GM23338 (cell line): ENCODE data around the gene CFAP47. TPM values are rescaled to one million over a fixed set of nuclear protein-coding genes. Genes with fewer than 3 reads are reported as not detected.

Experiments
- ATAC-seq: fragments of 200-7000 bp; cut with Tn5 transposase; 3 replicates; pipeline ENCODE4 v1.9.1; 2020
- DNase-seq: peaks from one replicate; pipeline ENCODE4 v3.0.0-alpha.2; 2015; ENCODE audit warnings: low spot score
- H2AFZ ChIP-seq: fragments of 200-600 bp; sonication (generic); 2 replicates; pipeline ENCODE4 v1.8.0; 2016; ENCODE audit warnings: antibody characterized with exemption, mild to moderate bottlenecking, moderate library complexity
- H3F3A ChIP-seq: fragments of 200-600 bp; sonication (generic); replicated peaks from 2 replicates; pipeline ENCODE4 v1.8.0; 2017; ENCODE audit warnings: antibody characterized with exemption, mixed run types, low read depth
- H3K27ac ChIP-seq: fragments of 200-600 bp; sonication (generic); 2 replicates; pipeline ENCODE4 v1.6.1; 2016; ENCODE audit warnings: low read depth
- H3K27me3 ChIP-seq: fragments of 200-600 bp; sonication (generic); 2 replicates; pipeline ENCODE4 v1.8.0; 2016; ENCODE audit warnings: mild to moderate bottlenecking, mixed run types, moderate library complexity; ENCODE audit not compliant: insufficient read depth
- H3K36me3 ChIP-seq: fragments of 200-600 bp; sonication (generic); 2 replicates; pipeline ENCODE4 v1.8.0; 2016; ENCODE audit warnings: mild to moderate bottlenecking; ENCODE audit not compliant: insufficient read depth
- H3K4me1 ChIP-seq: fragments of 200-600 bp; sonication (generic); 2 replicates; pipeline ENCODE4 v1.8.0; 2016; ENCODE audit warnings: mild to moderate bottlenecking, moderate library complexity; ENCODE audit not compliant: insufficient read depth
- H3K4me2 ChIP-seq: fragments of 200-600 bp; sonication (generic); 2 replicates; pipeline ENCODE4 v1.7.1; 2017; ENCODE audit warnings: mixed run types
- H3K4me3 ChIP-seq: fragments of 200-600 bp; sonication (generic); 2 replicates; pipeline ENCODE4 v1.6.1; 2016; ENCODE audit warnings: mixed run types
- H3K79me2 ChIP-seq: fragments of 200-600 bp; sonication (generic); replicated peaks from 2 replicates; pipeline ENCODE4 v1.8.0; 2017; ENCODE audit warnings: mild to moderate bottlenecking; ENCODE audit not compliant: insufficient read depth
- H3K9me2 ChIP-seq: fragments of 200-600 bp; sonication (generic); 2 replicates; pipeline ENCODE4 v1.8.0; 2017; ENCODE audit not compliant: insufficient read depth
- H4K20me1 ChIP-seq: fragments of 200-600 bp; sonication (generic); replicated peaks from 2 replicates; pipeline ENCODE4 v1.8.0; 2017; ENCODE audit warnings: mild to moderate bottlenecking; ENCODE audit not compliant: insufficient read depth
- H3K27ac Mint-ChIP-seq: 2 replicates; pipeline ENCODE4 v1.8.0; 2020; ENCODE audit warnings: inconsistent platforms, mild to moderate bottlenecking, moderate library complexity, mixed read lengths
- H3K27me3 Mint-ChIP-seq: 3 replicates; pipeline ENCODE4 v1.8.0; 2022; ENCODE audit warnings: low read depth, mild to moderate bottlenecking, moderate library complexity, mixed read lengths, inconsistent platforms; ENCODE audit not compliant: insufficient read depth, poor library complexity
- H3K36me3 Mint-ChIP-seq: 3 replicates; pipeline ENCODE4 v1.8.0; 2021; ENCODE audit warnings: low read depth, mild to moderate bottlenecking, inconsistent platforms, moderate library complexity, mixed read lengths
- H3K4me1 Mint-ChIP-seq: 3 replicates; pipeline ENCODE4 v1.8.0; 2020; ENCODE audit warnings: mild to moderate bottlenecking, inconsistent platforms, mixed read lengths
- H3K4me3 Mint-ChIP-seq: 3 replicates; pipeline ENCODE4 v1.8.0; 2021; ENCODE audit warnings: moderate library complexity, mild to moderate bottlenecking, inconsistent platforms, mixed read lengths
- H3K9me3 Mint-ChIP-seq: 3 replicates; pipeline ENCODE4 v1.8.0; 2020; ENCODE audit warnings: moderate library complexity, mild to moderate bottlenecking, inconsistent platforms, mixed read lengths
- CREB1 ChIP-seq: fragments of 250-450 bp; sonication (Bioruptor Pico); IDR thresholded peaks from 2 replicates; pipeline ENCODE4 v1.5.0; 2020; ENCODE audit warnings: low read depth, mild to moderate bottlenecking, moderate library complexity
- CTCF ChIP-seq, 2 experiments: fragments of 200-600 bp in 1 of 2; sonication (generic) in 1 of 2; conservative IDR thresholded peaks; 2 replicates each; pipeline versions ENCODE4 v1.5.1 to v1.6.1; 2016 to 2017; ENCODE audit warnings: antibody characterized with exemption in 2 of 2, low read depth in 2 of 2, mild to moderate bottlenecking in 2 of 2, moderate library complexity in 1 of 2
- ETS1 ChIP-seq: IDR thresholded peaks from 2 replicates; pipeline ENCODE4 v1.6.1; 2016; ENCODE audit warnings: antibody characterized with exemption
- EZH2 ChIP-seq: fragments of 200-600 bp; sonication (generic); IDR thresholded peaks from one replicate; pipeline ENCODE4 v1.8.0; 2017; ENCODE audit warnings: antibody characterized with exemption, mild to moderate bottlenecking, low read depth; ENCODE audit not compliant: unreplicated experiment
- EZH2phosphoT487 ChIP-seq: fragments of 200-600 bp; sonication (generic); IDR thresholded peaks from one replicate; pipeline ENCODE4 v1.8.1; 2018; ENCODE audit warnings: antibody characterized with exemption; ENCODE audit not compliant: unreplicated experiment
- JUNB ChIP-seq: IDR thresholded peaks from one replicate; pipeline ENCODE4 v1.6.1; 2016; ENCODE audit warnings: antibody characterized with exemption; ENCODE audit not compliant: unreplicated experiment
- NANOG ChIP-seq: IDR thresholded peaks from 2 replicates; pipeline ENCODE4 v1.6.1; 2016; ENCODE audit warnings: antibody characterized with exemption, borderline replicate concordance
- POLR2AphosphoS5 ChIP-seq: IDR thresholded peaks from 2 replicates; pipeline ENCODE4 v1.6.1; 2016; ENCODE audit warnings: antibody characterized with exemption, low read depth
- REST ChIP-seq: IDR thresholded peaks from one replicate; pipeline ENCODE4 v1.6.1; 2018; ENCODE audit warnings: antibody characterized with exemption; ENCODE audit not compliant: unreplicated experiment
- STAT1 ChIP-seq: IDR thresholded peaks from one replicate; pipeline ENCODE4 v1.6.1; 2016; ENCODE audit warnings: antibody characterized with exemption; ENCODE audit not compliant: unreplicated experiment
- ZNF114 ChIP-seq: fragments of 250-450 bp; sonication (Bioruptor Pico); IDR thresholded peaks from 2 replicates; pipeline ENCODE4 v1.5.0; 2020; ENCODE audit warnings: mild to moderate bottlenecking, moderate library complexity
- ZNF331 ChIP-seq: fragments of 250-450 bp; sonication (Bioruptor Pico); IDR thresholded peaks from 2 replicates; pipeline ENCODE4 v1.5.0; 2020; ENCODE audit warnings: low read depth, mild to moderate bottlenecking, moderate library complexity
- ZNF462 ChIP-seq: fragments of 250-450 bp; sonication (Bioruptor Pico); IDR thresholded peaks from 2 replicates; pipeline ENCODE4 v1.5.0; 2020; ENCODE audit warnings: mild to moderate bottlenecking, moderate library complexity
- polyA plus RNA-seq: library from polyadenylated mRNA; unstranded; fragments of >200 nt; fragmentation: Nextera tagmentation; extraction: Ambion mirVana; gene quantifications from 2 replicates; pipeline ENCODE4 v1.2.1, GENCODE V29; 2016
- total RNA-seq: library from RNA; depleted of rRNA; stranded (reverse); fragments of >200 nt; shearing (Covaris generic); gene quantifications from 2 replicates; pipeline ENCODE4 v1.2.3, GENCODE V29; 2014

CFAP47 gene
- total and polyA plus RNA-seq, 2 experiments from 2014 or later = not detected

- no peak overlapping the region for H3K27ac ChIP-seq
- no peak for ATAC-seq
- no peaks in the 10 kb centered on the region for H3K36me3 Mint-ChIP-seq
- H2AFZ ChIP-seq = no peak overlapping the region
- no peak for DNase-seq
- no peaks in the 10 kb centered on the region for H3K27me3 ChIP-seq
- H3K9me3 Mint-ChIP-seq = no peaks in the 10 kb centered on the region
- no peaks in the 10 kb centered on the region for H3K4me1 Mint-ChIP-seq
- no peaks in the 10 kb centered on the region for H3K79me2 ChIP-seq
- H3K36me3 ChIP-seq = no peaks in the 10 kb centered on the region
- no peaks in the 10 kb centered on the region for H3K4me1 ChIP-seq
- no peak for TF ChIP-seq NANOG
- no peak for TF ChIP-seq STAT1
- TF ChIP-seq ZNF114 (CRISPR knock-in tag) = no peak
- TF ChIP-seq POLR2AphosphoS5 = no peak
- no peak for TF ChIP-seq REST
- TF ChIP-seq CREB1 (CRISPR knock-in tag) = no peak
- TF ChIP-seq JUNB = no peak
- no peak for TF ChIP-seq CTCF (conservative IDR thresholded peaks at IDR 0.05; ENCODE audit: low read depth in 2 of 2)
- TF ChIP-seq ETS1 = no peak
- no peak for TF ChIP-seq EZH2phosphoT487
- no peak for TF ChIP-seq ZNF462
- TF ChIP-seq EZH2 = no peak
- TF ChIP-seq ZNF331 = no peak
- no peak overlapping the region for H3K4me3 ChIP-seq
- H3F3A ChIP-seq = no peaks in the 10 kb centered on the region
- H4K20me1 ChIP-seq = no peaks in the 10 kb centered on the region
- H3K27me3 Mint-ChIP-seq = peaks cover 2% of the 10 kb centered on the region
- H3K4me2 ChIP-seq = no peak overlapping the region
- no peaks in the 10 kb centered on the region for H3K9me2 ChIP-seq
- no peak overlapping the region for H3K27ac Mint-ChIP-seq
- no peak overlapping the region for H3K4me3 Mint-ChIP-seq
Measured at GRCh38 chrX:36388901-36389300, 469.4 kb downstream of the CFAP47 start.
